RWPE2 (cell line): ENCODE results near the gene RPL7L1.

ENCODE experiments used
- ATAC-seq: fragments of 200-7000 bp; cut with Tn5 transposase; 3 replicates; pipeline ENCODE4 v1.9.1; 2021; ENCODE audit warnings: low read depth
- DNase-seq: peaks from one replicate; pipeline ENCODE4 v3.0.0-alpha.2; 2020; ENCODE audit warnings: low spot score
- H3K27ac ChIP-seq: fragments of 450-650 bp; 2 replicates; pipeline ENCODE4 v1.5.1; 2017; ENCODE audit warnings: mild to moderate bottlenecking; ENCODE audit not compliant: poor library complexity, severe bottlenecking
- H3K27me3 ChIP-seq: fragments of 250-450 bp; sonication (Bioruptor Pico); 2 replicates; pipeline ENCODE4 v1.5.1; 2021; ENCODE audit warnings: mild to moderate bottlenecking, moderate library complexity; ENCODE audit not compliant: insufficient read depth, poor library complexity, severe bottlenecking
- H3K36me3 ChIP-seq: fragments of 250-450 bp; sonication (Bioruptor Pico); 2 replicates; pipeline ENCODE4 v1.5.1; 2020; ENCODE audit warnings: low read depth, mild to moderate bottlenecking, moderate library complexity
- H3K4me1 ChIP-seq: fragments of 250-450 bp; sonication (Bioruptor Pico); 2 replicates; pipeline ENCODE4 v1.5.1; 2021; ENCODE audit warnings: mild to moderate bottlenecking, moderate library complexity; ENCODE audit not compliant: insufficient read depth, poor library complexity, severe bottlenecking
- H3K4me3 ChIP-seq: fragments of 250-450 bp; sonication (Bioruptor Pico); 2 replicates; pipeline ENCODE4 v1.5.1; 2021; ENCODE audit warnings: mild to moderate bottlenecking, moderate library complexity; ENCODE audit not compliant: severe bottlenecking
- H3K9me3 ChIP-seq: fragments of 250-450 bp; sonication (Bioruptor Pico); 2 replicates; pipeline ENCODE4 v1.5.1; 2021; ENCODE audit warnings: mild to moderate bottlenecking, moderate library complexity; ENCODE audit not compliant: severe bottlenecking
- CTCF ChIP-seq: fragments of 450-650 bp; IDR thresholded peaks from one replicate; pipeline ENCODE4 v1.5.1; 2017; ENCODE audit warnings: mild to moderate bottlenecking, moderate library complexity; ENCODE audit not compliant: poor library complexity, severe bottlenecking

RPL7L1 gene

DNA sequence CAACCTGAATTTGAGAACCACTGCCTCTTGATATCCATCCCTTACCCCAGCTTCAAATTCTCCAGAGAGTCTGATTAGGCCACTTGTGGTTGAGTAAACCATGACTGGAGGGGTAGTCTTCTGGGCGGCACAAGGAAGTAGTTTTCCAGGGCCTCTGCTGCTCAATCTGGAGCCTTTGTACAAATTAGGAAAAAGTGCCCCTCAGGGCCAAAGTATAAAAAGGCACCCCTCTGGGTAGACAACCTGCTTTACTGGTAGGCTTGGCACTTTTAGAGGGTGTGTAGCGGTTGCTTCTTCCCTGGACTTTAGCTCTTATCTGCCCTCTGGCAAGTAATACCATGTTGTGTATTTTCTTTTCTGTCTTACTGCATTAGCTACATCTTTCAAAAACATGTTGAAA is 32.9 kb upstream of the RPL7L1 start:
- no peak for TF ChIP-seq CTCF
- H3K9me3 ChIP-seq: no peaks in the 10 kb centered on the region
- no peak overlapping the region for H3K4me3 ChIP-seq
- H3K27ac ChIP-seq: no peak overlapping the region
- ATAC-seq (no peak), DNase-seq (no peak)
- H3K27me3 ChIP-seq: no peaks in the 10 kb centered on the region
- no peaks in the 10 kb centered on the region for H3K4me1 ChIP-seq
- no peaks in the 10 kb centered on the region for H3K36me3 ChIP-seq

DNA sequence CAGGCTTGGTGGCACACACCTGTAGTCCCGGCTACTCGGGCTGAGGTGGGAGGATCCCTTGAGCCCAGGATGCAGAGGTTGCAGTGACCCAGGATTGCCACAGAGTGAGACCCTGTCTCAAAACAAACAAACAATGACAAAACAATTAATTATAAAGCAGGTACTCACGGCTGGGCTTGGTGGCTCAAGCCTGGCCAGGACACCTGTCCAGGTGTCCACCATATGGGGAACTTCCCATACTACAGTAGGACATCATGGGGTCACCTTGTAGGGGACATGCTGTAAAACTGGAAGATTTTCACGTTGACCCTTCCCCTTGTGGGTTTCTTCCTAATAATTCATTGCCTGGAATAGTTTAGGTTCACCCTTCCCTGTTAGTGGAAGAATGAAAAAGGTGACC is 30.7 kb upstream of the RPL7L1 start:
- H3K9me3 ChIP-seq: no peaks in the 10 kb centered on the region
- no peaks in the 10 kb centered on the region for H3K4me1 ChIP-seq
- H3K4me3 ChIP-seq: no peak overlapping the region
- no peak for TF ChIP-seq CTCF
- DNase-seq: no peak
- no peak overlapping the region for H3K27ac ChIP-seq
- H3K36me3 ChIP-seq: peaks cover 9% of the 10 kb centered on the region; the same call in 1 of the 2 replicates
- H3K27me3 ChIP-seq: no peaks in the 10 kb centered on the region
- ATAC-seq: no peak

- no peaks in the 10 kb centered on the region for H3K9me3 ChIP-seq
- no peak for ATAC-seq
- no peak for TF ChIP-seq CTCF
Observed at GRCh38 chr6:42851599-42851998, 27.8 kb upstream of the RPL7L1 start.

GRCh38 chr6:42860036-42860435 is 19.4 kb upstream of the RPL7L1 start:
- TF ChIP-seq CTCF: no peak
- ATAC-seq: no peak
- Histone ChIP-seq H3K9me3 (no peaks in the 10 kb centered on the region), H3K27me3 (no peaks in the 10 kb centered on the region), H3K4me1 (no peaks in the 10 kb centered on the region), H3K27ac (no peak overlapping the region), H3K4me3 (no peak overlapping the region), H3K36me3 (peaks cover 38% of the 10 kb centered on the region)
- no peak for DNase-seq

More at GRCh38 chr6:42851599-42851998, 27.8 kb upstream of the RPL7L1 start:
- Histone ChIP-seq H3K27ac (no peak overlapping the region), H3K4me3 (no peak overlapping the region), H3K4me1 (no peaks in the 10 kb centered on the region), H3K36me3 (peaks cover 12% of the 10 kb centered on the region; the same call in 1 of the 2 replicates), H3K27me3 (no peaks in the 10 kb centered on the region)
- no peak for DNase-seq

DNA sequence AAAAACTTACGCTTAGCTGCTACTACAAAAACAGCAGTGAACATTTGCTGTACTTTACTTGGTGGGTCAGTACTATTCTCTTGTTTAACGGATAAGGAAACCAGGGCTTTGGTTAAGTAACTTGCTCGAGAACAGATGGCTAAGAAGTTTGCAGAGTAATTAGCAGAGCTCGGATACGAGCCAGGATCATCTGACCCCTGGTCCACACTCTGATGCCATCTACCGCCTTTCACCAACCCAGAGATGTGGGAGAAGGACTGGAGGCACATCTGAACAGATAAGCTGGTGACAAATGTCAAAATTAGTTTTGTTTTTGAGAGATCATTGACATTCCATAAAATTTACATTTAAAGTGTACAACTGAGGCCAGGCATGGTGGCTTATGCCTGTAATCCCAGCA is 18.9 kb upstream of the RPL7L1 start:
- Histone ChIP-seq H3K4me3 (no peak overlapping the region), H3K27me3 (no peaks in the 10 kb centered on the region), H3K27ac (no peak overlapping the region), H3K36me3 (peaks cover 38% of the 10 kb centered on the region), H3K4me1 (no peaks in the 10 kb centered on the region), H3K9me3 (no peaks in the 10 kb centered on the region)
- no peak for DNase-seq
- ATAC-seq: no peak
- no peak for TF ChIP-seq CTCF
